A549 (cell line): Measurements from ENCODE around the gene KIAA1755. TPM values are rescaled to one million over a fixed set of nuclear protein-coding genes. Genes with fewer than 3 reads are reported as not detected.

Experiments used
- ATAC-seq, 2 experiments: fragments of 200-7000 bp in 1 of 2; fragments of >200 bp in 1 of 2; cut with Nextera tagmentation in 1 of 2; cut with Tn5 transposase in 1 of 2; 3 replicates each; pipeline versions ENCODE4 v1.8.0 to v1.9.1; 2018 to 2020; ENCODE audit warnings: mild to moderate bottlenecking in 1 of 2, moderate library complexity in 1 of 2
- CTCF ChIA-PET: fragments of 300-600 bp; sonication (Branson Sonifier 250); formaldehyde crosslinking; extraction: SDS; loops from one replicate; lab custom pipeline; 2021; ENCODE audit warnings: antibody characterized with exemption, inconsistent platforms; lab: Yijun Ruan, JAX
- POLR2A ChIA-PET: fragments of 350-600 bp; formaldehyde crosslinking; extraction: SDS; loops from one replicate; lab custom pipeline; 2021; ENCODE audit warnings: antibody characterized with exemption, inconsistent platforms; lab: Yijun Ruan, JAX
- DNase-seq, 2 experiments: peaks; one replicate each; pipeline versions ENCODE4 v3.0.0 to v3.0.0-alpha.2; 2011 to 2016; ENCODE audit warnings: low read depth in 1 of 2, low spot score in 1 of 2
- FAIRE-seq: peaks from 2 replicates; lab custom pipeline; 2011; peaks lifted over from hg19 to GRCh38; lab: Jason Lieb, UNC
- H3K27ac ChIP-seq, 2 experiments: fragments of >200 bp; sonication (Bioruptor Twin); formaldehyde crosslinking; 3 replicates each; pipeline ENCODE4 v1.5.1; 2016 to 2017
- H3K4me1 ChIP-seq: fragments of >200 bp; sonication (Bioruptor Twin); formaldehyde crosslinking; 3 replicates; pipeline ENCODE4 v1.6.1; 2016
- H3K4me2 ChIP-seq: fragments of >200 bp; sonication (Bioruptor Twin); formaldehyde crosslinking; 3 replicates; pipeline ENCODE4 v1.6.1; 2016
- H3K4me3 ChIP-seq: fragments of >200 bp; sonication (Bioruptor Twin); formaldehyde crosslinking; 3 replicates; pipeline ENCODE4 v1.5.1; 2016
- H3K9me3 ChIP-seq: fragments of >200 bp; sonication (Bioruptor Twin); formaldehyde crosslinking; 3 replicates; pipeline ENCODE4 v1.6.1; 2016
- ATOH8 ChIP-seq: fragments of 250-450 bp; sonication (Bioruptor Pico); IDR thresholded peaks from 2 replicates; pipeline ENCODE4 v1.5.0; 2020; ENCODE audit warnings: low read depth, mild to moderate bottlenecking, moderate library complexity
- EHF ChIP-seq: fragments of 250-450 bp; sonication (Bioruptor Pico); IDR thresholded peaks from 2 replicates; pipeline ENCODE4 v1.5.0; 2020; ENCODE audit warnings: mild to moderate bottlenecking
- EP300 ChIP-seq, 2 experiments: fragments of >200 bp; sonication (Bioruptor Twin); formaldehyde crosslinking; IDR thresholded peaks; 2 replicates in 1 of 2; 3 replicates in 1 of 2; pipeline ENCODE4 v1.6.1; 2016 to 2017
- FOSB ChIP-seq: fragments of 250-450 bp; sonication (Bioruptor Pico); IDR thresholded peaks from 2 replicates; pipeline ENCODE4 v1.5.0; 2020; ENCODE audit warnings: mild to moderate bottlenecking, moderate library complexity
- FOSL2 ChIP-seq, 2 experiments: fragments of 450-650 bp in 1 of 2; fragments of >200 bp in 1 of 2; sonication (Bioruptor Twin) in 1 of 2; formaldehyde crosslinking; IDR thresholded peaks; 2 replicates each; pipeline versions ENCODE4 v1.5.0 to v1.6.1; 2016 to 2020; ENCODE audit warnings: mild to moderate bottlenecking in 1 of 2, moderate library complexity in 1 of 2
- HMGXB4 ChIP-seq: fragments of 250-450 bp; sonication (Bioruptor Pico); IDR thresholded peaks from 2 replicates; pipeline ENCODE4 v1.5.0; 2021; ENCODE audit warnings: mild to moderate bottlenecking, moderate library complexity, borderline replicate concordance
- JUN ChIP-seq, 2 experiments: fragments of >200 bp; sonication (Bioruptor Twin); formaldehyde crosslinking; IDR thresholded peaks; 2 replicates in 1 of 2; 3 replicates in 1 of 2; pipeline ENCODE4 v1.6.1; 2016 to 2017
- JUNB ChIP-seq: fragments of >200 bp; sonication (Bioruptor Twin); formaldehyde crosslinking; IDR thresholded peaks from 2 replicates; pipeline ENCODE4 v1.6.1; 2016
- KDM1A ChIP-seq: fragments of 200-600 bp; sonication (generic); IDR thresholded peaks from 2 replicates; pipeline ENCODE4 v1.6.1; 2016; ENCODE audit warnings: low read depth, mild to moderate bottlenecking
- MAX ChIP-seq: IDR thresholded peaks from 2 replicates; pipeline ENCODE4 v1.6.1; 2012
- NFE2L2 ChIP-seq: fragments of 150-350 bp; conservative IDR thresholded peaks from 2 replicates; pipeline ENCODE4 v1.6.1; 2014; ENCODE audit warnings: low read length
- RAD21 ChIP-seq, 2 experiments: fragments of >200 bp in 1 of 2; sonication (Bioruptor Twin) in 1 of 2; formaldehyde crosslinking in 1 of 2; IDR thresholded peaks in 1 of 2; conservative IDR thresholded peaks in 1 of 2; 2 replicates in 1 of 2; 3 replicates in 1 of 2; pipeline ENCODE4 v1.6.1; 2012 to 2018; ENCODE audit warnings: inconsistent platforms in 1 of 2
- RFX5 ChIP-seq: fragments of 450-650 bp; IDR thresholded peaks from 2 replicates; pipeline ENCODE4 v1.7.1; 2014; ENCODE audit warnings: antibody characterized with exemption, mild to moderate bottlenecking, moderate library complexity
- TP53 ChIP-seq: fragments of 250-450 bp; sonication (Bioruptor Pico); IDR thresholded peaks from 2 replicates; pipeline ENCODE4 v1.5.0; 2021; ENCODE audit warnings: mild to moderate bottlenecking, moderate library complexity
- USF2 ChIP-seq: fragments of 450-650 bp; IDR thresholded peaks from 2 replicates; pipeline ENCODE4 v1.6.1; 2014; ENCODE audit warnings: antibody characterized with exemption
- WGBS: methylation state at CpG from one replicate; pipeline ENCODE4 v1.1.6; 2017; ENCODE audit errors: missing lambda C conversion rate; 5-methylcytosine and 5-hydroxymethylcytosine counted together
- polyA plus RNA-seq, 4 experiments: library from polyadenylated mRNA; depleted of rRNA in 3 of 4; stranded (reverse); fragments of >200 nt; fragmentation: RNase III in 1 of 4; extraction: RNeasy Plus Mini Kit Qiagen cat#74134 plus additional on column Dnase treatment in 1 of 4; gene quantifications; 2 replicates in 3 of 4; 3 replicates in 1 of 4; pipeline ENCODE4 v1.2.3, GENCODE V29; 2011 to 2017

KIAA1755 gene
- polyA plus RNA-seq, 2 of the 4 experiments (the other 2 are of a cell fraction): 0.04 to 0.21 TPM

- Histone ChIP-seq H3K4me2 (peak overlapping the region; percentile 70), H3K4me1 (peaks cover 51% of the 10 kb centered on the region)
- TF ChIP-seq RFX5 (no peak), EHF (CRISPR knock-in tag) (no peak), NFE2L2 (no peak), HMGXB4 (CRISPR knock-in tag) (no peak), ATOH8 (CRISPR knock-in tag) (no peak), MAX (no peak)
- TF ChIP-seq, all 56 proteins: peak for 0
- ATAC-seq: no peak
- Histone ChIP-seq H3K9me3 (no peaks in the 10 kb centered on the region), H3K4me3 (no peak overlapping the region), H3K27ac (peak overlapping the region; percentile 90 to 98)
- DNase-seq: no peak
- no peak for FAIRE-seq
- 85% methylated on average over 17 of the region's 19 CpGs for WGBS
- CTCF ChIA-PET: interaction anchor here (0.7 to 23.9 kb wide), 24 partner anchors 8 to 654 kb away, joined by 3 to 818 read pairs (median 19); partner anchors contain the start of genes RPRD1B, TGM2 and TTI1
- POLR2A ChIA-PET: interaction anchor here (1.2 to 2.7 kb wide), 4 partner anchors 46 to 76 kb away, joined by 3 to 11 read pairs (median 6); no protein-coding TSS in a partner anchor
Measured at GRCh38 chr20:38219006-38219950, 41.3 kb downstream of the KIAA1755 start.

- no peak for TF ChIP-seq FOSB
- no peak overlapping the region for H3K4me3 ChIP-seq
- H3K4me1 ChIP-seq: peaks cover 51% of the 10 kb centered on the region
- no peaks in the 10 kb centered on the region for H3K9me3 ChIP-seq
- WGBS: 77% methylated on average over 7 of the region's 7 CpGs
- H3K27ac ChIP-seq: peak overlapping the region; percentile 90 to 98
- POLR2A ChIA-PET: interaction anchor here (0.6 to 2.7 kb wide), 5 partner anchors 45 to 175 kb away, joined by 3 to 11 read pairs (median 4); no protein-coding TSS in a partner anchor
- ATAC-seq (no peak), FAIRE-seq (no peak), DNase-seq (no peak)
- CTCF ChIA-PET: interaction anchor here (0.9 to 23.9 kb wide), 8 partner anchors 11 to 311 kb away, joined by 3 to 818 read pairs (median 78); partner anchors contain the start of gene TGM2
- peak overlapping the region; percentile 70 for H3K4me2 ChIP-seq
Measured at GRCh38 chr20:38218566-38218885, 42.0 kb downstream of the KIAA1755 start.

- POLR2A ChIA-PET: interaction anchor here (0.6 to 2.7 kb wide), 7 partner anchors 45 to 184 kb away, joined by 3 to 11 read pairs (median 3); no protein-coding TSS in a partner anchor
- FAIRE-seq (no peak), ATAC-seq (peak; percentile 79 to 80), DNase-seq (peak; percentile 77 to 92)
- H3K4me3 ChIP-seq: no peak overlapping the region
- no peaks in the 10 kb centered on the region for H3K9me3 ChIP-seq
- 37% methylated on average over 10 of the region's 15 CpGs for WGBS
- H3K4me1 ChIP-seq: peaks cover 51% of the 10 kb centered on the region
- peak overlapping the region; percentile 90 to 98 for H3K27ac ChIP-seq
- TF ChIP-seq KDM1A (no peak), RAD21 (conservative IDR thresholded peaks at IDR 0.05 in 1 of 2, IDR thresholded peaks at IDR 0.05 in 1 of 2) (peak; percentile 5 to 23; a peak in 1 of 5 replicates), MAX (peak; percentile 60; the same call in 1 of the 2 replicates), TP53 (CRISPR knock-in tag) (no peak), EP300 (IDR thresholded peaks at IDR 0.05) (peak in 1 of 2 experiments; percentile 57; a peak in 1 of 5 replicates), JUN (IDR thresholded peaks at IDR 0.05) (peak in 1 of 2 experiments; percentile 68; a peak in 3 of 5 replicates), FOSL2 (IDR thresholded peaks at IDR 0.05) (peak; percentile 57), FOSL2 (CRISPR knock-in tag; IDR thresholded peaks at IDR 0.05) (peak; percentile 81), USF2 (no peak), JUNB (peak; percentile 46; the same call in 1 of the 2 replicates)
- CTCF ChIA-PET: interaction anchor here (0.5 to 23.9 kb wide), 13 partner anchors 11 to 654 kb away, joined by 3 to 818 read pairs (median 3); partner anchors contain the start of gene TGM2
- H3K4me2 ChIP-seq: peak overlapping the region; percentile 70
Measured at GRCh38 chr20:38217791-38218565, 42.6 kb downstream of the KIAA1755 start.
